SK-N-MC (cell line): ENCODE data around the gene CTNNAL1.

ENCODE experiments used
- EZH2 ChIP-seq: fragments of 200-600 bp; sonication (generic); IDR thresholded peaks from one replicate; pipeline ENCODE4 v1.6.1; 2017; ENCODE audit warnings: antibody characterized with exemption
- FOXP2 ChIP-seq: optimal IDR thresholded peaks from 2 replicates; pipeline ENCODE3; 2011; ENCODE audit warnings: mild to moderate bottlenecking, moderate library complexity; ENCODE audit not compliant: insufficient read depth; ENCODE audit errors: extremely low read length, control extremely low read depth
- POLR2AphosphoS5 ChIP-seq: IDR thresholded peaks from 2 replicates; pipeline ENCODE4 v1.6.1; 2012; ENCODE audit warnings: mild to moderate bottlenecking, low read depth, low read length, borderline replicate concordance

DNA sequence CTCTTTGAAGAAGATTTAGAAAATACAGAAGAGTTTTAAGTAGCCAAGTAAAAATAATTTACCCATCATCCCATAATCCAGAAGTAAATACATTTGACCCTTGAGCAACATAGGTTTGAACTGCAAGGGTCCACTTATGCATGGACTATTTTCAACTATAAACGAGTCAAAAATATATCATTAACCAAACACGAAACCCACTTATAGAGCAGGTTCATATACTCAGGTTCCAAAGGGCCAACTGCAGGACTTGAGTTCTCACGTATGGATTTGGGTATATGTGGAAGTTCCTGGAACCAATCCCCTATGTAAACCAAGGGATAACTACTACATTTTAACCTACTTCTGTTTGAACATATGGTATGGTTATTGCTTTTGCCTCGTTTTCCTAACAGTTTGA is 73.3 kb downstream of the CTNNAL1 start:
- TF ChIP-seq POLR2AphosphoS5 (no peak), EZH2 (no peak), FOXP2 (no peak)
